PC-3 (cell line): ENCODE results near the gene KCNK4.

ENCODE experiments used
- CTCF ChIP-seq: fragments of 300-600 bp; sonication (generic); conservative IDR thresholded peaks from 2 replicates; pipeline ENCODE4 v1.5.1; 2017; ENCODE audit warnings: antibody characterized with exemption, low read depth, mild to moderate bottlenecking, low read length
- EZH2 ChIP-seq: fragments of 300-600 bp; sonication (generic); IDR thresholded peaks from one replicate; pipeline ENCODE4 v1.6.1; 2017; ENCODE audit warnings: antibody characterized with exemption, mild to moderate bottlenecking, low read length; ENCODE audit not compliant: unreplicated experiment
- EZH2phosphoT487 ChIP-seq: fragments of 300-600 bp; sonication (generic); IDR thresholded peaks from 2 replicates; pipeline ENCODE4 v1.6.1; 2018; ENCODE audit warnings: mild to moderate bottlenecking, antibody characterized with exemption, low read length, borderline replicate concordance

DNA sequence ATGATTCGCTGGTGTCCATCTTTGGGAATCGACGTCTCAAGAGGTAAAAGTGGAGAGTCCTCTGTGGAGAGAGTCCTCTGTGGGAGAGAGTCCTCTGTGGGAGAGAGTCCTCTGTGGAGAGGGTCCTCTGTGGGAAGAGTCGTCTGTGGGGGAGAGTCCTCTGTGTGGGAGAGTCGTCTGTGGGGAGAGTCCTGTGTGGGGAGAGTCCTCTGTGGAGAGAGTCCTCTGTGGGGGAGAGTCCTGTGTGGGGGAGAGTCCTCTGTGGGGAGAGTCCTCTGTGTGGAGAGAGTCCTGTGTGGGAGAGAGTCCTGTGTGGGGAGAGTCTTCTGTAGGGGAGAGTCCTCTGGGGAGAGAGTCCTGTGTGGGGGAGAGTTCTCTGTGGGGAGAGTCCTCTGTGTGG is 29.9 kb downstream of the KCNK4 start:
- TF ChIP-seq EZH2 = no peak
- TF ChIP-seq CTCF = no peak
- no peak for TF ChIP-seq EZH2phosphoT487
